Stimulated activated CD4-positive, alpha-beta T cell treated with anti-CD3 and anti-CD28 coated beads, TNF-alpha, amount 100 ng/mL, for 4 hours (primary cell): ENCODE measurements around the gene AIFM3.
A peak's percentile ranks its signal among the peaks of the same experiment; 100 is the strongest.

ENCODE experiments used
- DNase-seq, 3 experiments: peaks; one replicate each; pipeline ENCODE4 v3.0.0-alpha.2; 2020; ENCODE audit warnings: low read depth in 3 of 3

AIFM3 gene

GRCh38 chr22:20976291-20976877 lies 9.3 kb downstream of the AIFM3 start:
- no peak for DNase-seq

- no peak for DNase-seq
Observed at GRCh38 chr22:20977019-20977418, 10.0 kb downstream of the AIFM3 start.

- DNase-seq: no peak
Observed at GRCh38 chr22:20977516-20978170, 10.6 kb downstream of the AIFM3 start.

DNA sequence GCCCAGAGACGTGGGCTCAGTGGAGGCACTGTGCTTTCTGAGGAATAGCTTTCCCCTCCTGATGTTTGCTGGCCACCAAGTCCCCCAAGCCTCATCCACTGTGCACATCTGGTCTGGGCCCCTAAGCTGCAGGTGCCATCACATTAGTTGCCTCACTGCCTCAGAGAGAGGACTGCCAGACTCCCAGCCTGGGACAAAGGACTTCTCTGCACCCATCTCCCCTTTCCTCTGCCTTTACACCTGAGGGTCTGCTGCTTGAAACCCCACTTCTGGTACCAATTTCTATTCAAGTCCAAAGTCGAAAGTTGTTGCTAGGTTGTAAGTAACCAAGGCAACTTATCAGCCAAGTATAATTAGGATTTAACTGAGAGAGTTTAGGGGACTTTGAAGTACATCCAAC lies 11.4 kb downstream of the AIFM3 start:
- no peak for DNase-seq

DNA sequence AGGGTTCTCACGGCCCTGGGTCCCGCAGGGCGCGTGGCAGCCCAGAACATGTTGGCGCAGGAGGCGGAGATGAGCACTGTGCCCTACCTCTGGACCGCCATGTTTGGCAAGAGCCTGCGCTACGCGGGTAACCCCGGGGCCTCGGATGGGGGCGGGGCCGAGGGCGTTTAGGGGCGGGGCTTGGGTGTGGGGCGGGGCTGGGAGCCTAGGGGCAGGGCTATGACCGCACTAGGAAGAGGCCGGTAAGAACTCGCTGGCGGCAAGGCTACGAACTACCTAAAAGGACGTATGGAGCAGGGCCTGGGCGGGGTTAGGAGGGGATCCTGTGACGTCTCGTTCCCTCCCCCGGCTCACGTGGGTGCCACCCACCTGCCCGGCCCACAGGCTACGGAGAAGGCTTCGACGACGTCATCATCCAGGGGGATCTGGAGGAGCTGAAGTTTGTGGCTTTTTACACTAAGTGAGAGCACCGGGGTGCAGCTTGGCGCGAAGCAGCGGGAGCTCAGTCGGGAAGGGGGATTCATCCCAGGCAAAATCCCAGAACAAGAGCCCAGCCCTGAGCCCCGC lies 12.3 kb downstream of the AIFM3 start:
- DNase-seq: peak; percentile 38 to 58 (median 51)

DNA sequence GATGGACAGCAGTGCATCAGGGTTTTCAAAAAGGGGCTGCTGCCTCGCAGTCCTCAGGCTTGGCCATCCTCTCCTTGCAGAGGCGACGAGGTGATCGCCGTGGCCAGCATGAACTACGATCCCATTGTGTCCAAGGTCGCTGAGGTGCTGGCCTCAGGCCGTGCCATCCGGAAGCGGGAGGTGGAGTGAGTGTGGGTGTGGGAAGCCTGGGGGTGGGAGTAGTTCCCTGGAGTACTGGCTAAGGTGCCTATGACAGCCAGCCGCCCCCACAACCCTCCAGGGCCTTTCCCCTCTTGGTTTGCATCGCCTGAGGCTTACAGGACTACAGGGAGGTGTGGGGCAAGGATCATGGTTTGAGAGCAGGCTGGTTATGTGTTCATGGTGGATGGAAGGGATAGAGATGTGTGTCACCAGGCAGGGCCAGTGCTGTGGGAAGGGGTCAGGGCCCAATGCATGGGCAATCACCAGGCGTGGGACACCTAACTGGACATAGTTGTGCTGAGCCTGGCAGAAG lies 12.9 kb downstream of the AIFM3 start:
- no peak for DNase-seq

DNA sequence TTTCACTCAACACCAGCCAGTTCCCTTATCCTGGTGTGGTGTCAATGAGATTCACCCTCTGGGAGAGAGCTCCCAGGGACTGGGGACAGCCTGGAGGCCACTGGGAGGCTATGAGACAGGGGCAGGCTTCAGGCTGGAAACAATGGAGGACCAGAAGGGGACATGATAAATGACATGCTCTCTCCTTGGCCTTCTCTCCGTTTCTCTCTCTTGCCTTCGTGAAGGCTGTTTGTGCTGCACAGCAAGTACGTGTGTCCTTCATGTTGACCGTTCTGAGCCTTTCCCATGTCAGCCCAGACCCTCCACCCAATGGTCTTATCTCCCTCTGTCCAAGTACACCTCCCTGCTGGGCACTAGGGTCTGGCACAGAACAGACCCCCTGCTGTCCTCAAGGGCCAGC lies 13.5 kb downstream of the AIFM3 start:
- DNase-seq: no peak

GRCh38 chr22:20980938-20981722 lies 14.1 kb downstream of the AIFM3 start:
- no peak for DNase-seq

- DNase-seq: peak; percentile 38 to 63 (median 47)
Observed at GRCh38 chr22:20981787-20982562, 14.9 kb downstream of the AIFM3 start, which contains the start of gene LZTR1. Gene LZTR1, plus strand, starts transcription at chr22:20982297. Its CDS starts 75 bp downstream, at chr22:20982372.

GRCh38 chr22:20982563-20982882 lies 15.5 kb downstream of the AIFM3 start:
- no peak for DNase-seq

DNA sequence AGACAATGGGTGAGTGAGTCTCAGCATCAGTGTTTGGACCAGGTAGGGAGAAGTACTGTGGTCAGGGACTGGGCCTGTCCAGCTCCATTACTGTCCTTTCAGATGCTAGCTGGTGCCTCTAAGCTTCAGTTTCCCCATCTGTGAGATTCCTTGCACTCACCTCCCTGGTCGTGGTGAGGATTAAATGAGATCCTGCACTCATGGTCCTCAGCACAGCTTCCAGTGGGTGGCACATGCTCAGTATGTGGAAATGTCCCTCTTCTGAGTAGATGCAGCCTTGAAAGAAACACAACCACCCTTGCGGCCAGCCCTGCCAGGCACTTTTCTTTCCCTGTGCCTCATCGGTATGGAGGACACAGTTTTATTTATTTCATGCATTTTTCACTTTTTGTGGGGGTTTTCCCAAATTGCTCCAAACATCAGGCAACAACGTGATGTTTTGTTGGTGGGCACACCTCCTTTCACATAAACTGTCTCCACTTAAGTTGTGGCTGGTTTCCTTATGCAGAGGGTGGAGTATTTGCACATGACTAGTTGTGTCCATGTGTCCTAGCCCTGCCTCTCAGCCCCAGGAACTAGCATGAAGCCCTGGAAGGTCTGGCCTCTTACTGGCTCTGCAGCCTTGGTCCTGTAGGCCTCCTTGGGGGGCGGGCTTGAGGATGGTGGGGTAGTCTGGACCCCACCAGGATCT lies 16.2 kb downstream of the AIFM3 start:
- DNase-seq: no peak

DNA sequence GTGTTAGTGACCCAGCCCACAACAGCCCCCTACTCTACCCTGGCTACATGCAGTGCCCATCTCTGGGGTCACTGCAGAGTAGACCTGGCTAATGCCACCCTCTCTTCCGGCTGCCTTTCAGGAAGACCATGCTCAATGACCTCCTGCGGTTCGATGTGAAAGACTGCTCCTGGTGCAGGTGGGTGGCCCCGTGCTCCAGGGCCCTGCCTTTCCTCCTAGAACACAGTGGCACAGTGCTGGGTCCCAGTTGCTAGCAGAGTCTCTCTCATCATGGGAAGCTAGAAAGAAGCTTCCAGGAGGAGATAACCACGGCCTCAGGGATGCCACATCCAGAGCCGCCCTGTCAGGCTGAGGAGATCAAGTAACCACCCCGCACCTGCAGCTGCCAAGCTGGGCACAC lies 18.7 kb downstream of the AIFM3 start:
- no peak for DNase-seq

DNA sequence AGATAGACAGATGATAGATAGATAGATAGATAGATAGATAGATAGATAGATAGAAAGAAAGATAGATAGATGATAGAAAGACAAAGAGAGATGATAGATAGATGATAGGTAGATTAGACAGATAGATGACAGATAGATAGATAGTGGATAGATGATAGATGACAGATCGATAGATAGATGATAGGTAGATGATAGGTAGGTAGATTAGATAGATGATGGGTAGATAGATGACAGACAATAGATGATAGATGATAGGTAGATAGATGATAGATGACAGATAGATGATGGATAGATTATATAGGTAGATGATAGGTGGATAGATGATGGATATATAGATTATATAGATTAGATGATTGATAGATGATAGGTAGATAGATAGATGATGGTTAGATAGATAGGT lies 19.3 kb downstream of the AIFM3 start:
- DNase-seq: no peak

- DNase-seq: no peak
Observed at GRCh38 chr22:20987375-20987774, 20.3 kb downstream of the AIFM3 start.

DNA sequence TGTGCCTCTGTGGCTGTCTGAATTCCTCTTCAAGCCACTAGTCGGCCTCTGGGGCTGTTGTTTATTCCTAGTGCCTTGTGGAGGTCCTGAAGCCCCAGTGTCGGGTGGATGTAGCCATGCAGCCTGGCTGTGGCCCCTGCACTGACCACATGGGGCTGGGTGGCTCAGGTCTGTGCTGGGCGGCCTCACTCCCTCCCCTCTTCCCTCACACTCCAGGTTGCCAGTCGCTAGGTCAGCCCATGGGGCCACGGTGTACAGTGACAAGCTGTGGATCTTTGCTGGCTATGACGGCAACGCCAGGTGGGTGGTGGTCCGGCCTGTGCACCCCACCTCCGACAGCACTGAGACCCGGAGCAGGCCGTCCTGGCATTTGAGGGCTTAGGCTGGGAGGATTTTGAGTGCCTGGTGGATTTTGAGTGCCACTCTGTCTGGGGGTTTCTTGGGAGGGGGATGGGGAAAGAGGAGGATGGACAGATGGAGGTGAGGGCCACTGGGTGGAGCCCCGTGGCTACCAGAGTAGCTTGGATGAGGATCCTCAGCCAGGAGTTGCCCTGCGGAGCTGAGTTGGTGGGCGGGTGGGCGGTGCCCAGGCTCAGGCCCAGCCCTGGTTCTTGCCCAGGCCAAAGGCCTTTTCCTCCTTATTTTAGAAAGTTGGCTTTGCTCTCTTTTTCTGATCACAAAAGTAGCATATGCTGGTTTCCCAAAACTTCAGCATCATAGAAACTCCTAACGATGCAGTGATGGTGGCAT lies 21.7 kb downstream of the AIFM3 start:
- no peak for DNase-seq

- no peak for DNase-seq
Observed at GRCh38 chr22:20989323-20990138, 22.5 kb downstream of the AIFM3 start.

- DNase-seq: no peak
Observed at GRCh38 chr22:20990184-20991180, 23.4 kb downstream of the AIFM3 start.
